Activated T-helper 2 cell treated with anti-CD3 and anti-CD28 coated beads, Interferon-gamma antibody, Interleukin-2, Interleukin-4, amounts not matched to agents 10 μg/mL and 5 μg/mL and 100 μg/mL, durations not matched to agents 14 hours and 24 hours and 36 hours (primary cell): ENCODE data around the gene BCL3. TPM values are rescaled to one million over a fixed set of nuclear protein-coding genes. Genes with fewer than 3 reads are reported as not detected.
"Not testable (repeated sequence)": the region's sequence is repeated elsewhere in the genome, so short reads cannot be mapped to it uniquely, and the experiment has no call there.

ENCODE experiments used
- DNase-seq: peaks from one replicate; pipeline ENCODE4 v3.0.0; 2021; ENCODE audit warnings: low spot score
- H3K27ac Mint-ChIP-seq: one replicate; pipeline ENCODE4 v1.8.0; 2021; ENCODE audit warnings: mixed read lengths
- H3K27me3 Mint-ChIP-seq: one replicate; pipeline ENCODE4 v1.8.0; 2021; ENCODE audit warnings: low read depth, mixed read lengths
- H3K36me3 Mint-ChIP-seq: one replicate; pipeline ENCODE4 v1.8.0; 2021; ENCODE audit warnings: low read depth, mixed read lengths
- H3K4me1 Mint-ChIP-seq: one replicate; pipeline ENCODE4 v1.8.0; 2021; ENCODE audit warnings: low read depth, mixed read lengths
- H3K4me3 Mint-ChIP-seq: one replicate; pipeline ENCODE4 v1.8.0; 2021; ENCODE audit warnings: low read depth, mild to moderate bottlenecking, moderate library complexity, mixed read lengths
- H3K9me3 Mint-ChIP-seq: one replicate; pipeline ENCODE4 v1.8.0; 2021; ENCODE audit warnings: mixed read lengths
- intact Hi-C: fragments of 100-400 bp; cut with micrococcal nuclease; formaldehyde crosslinking; loops from one replicate; pipeline ENCODE4 v1.15.1; 2023
- total RNA-seq: library from RNA; stranded (reverse); gene quantifications from 2 replicates; pipeline ENCODE4 v1.2.3, GENCODE V29; 2022

Gene BCL3
- total RNA-seq, 1 donor from 2014 or later = 85.2 TPM

DNA sequence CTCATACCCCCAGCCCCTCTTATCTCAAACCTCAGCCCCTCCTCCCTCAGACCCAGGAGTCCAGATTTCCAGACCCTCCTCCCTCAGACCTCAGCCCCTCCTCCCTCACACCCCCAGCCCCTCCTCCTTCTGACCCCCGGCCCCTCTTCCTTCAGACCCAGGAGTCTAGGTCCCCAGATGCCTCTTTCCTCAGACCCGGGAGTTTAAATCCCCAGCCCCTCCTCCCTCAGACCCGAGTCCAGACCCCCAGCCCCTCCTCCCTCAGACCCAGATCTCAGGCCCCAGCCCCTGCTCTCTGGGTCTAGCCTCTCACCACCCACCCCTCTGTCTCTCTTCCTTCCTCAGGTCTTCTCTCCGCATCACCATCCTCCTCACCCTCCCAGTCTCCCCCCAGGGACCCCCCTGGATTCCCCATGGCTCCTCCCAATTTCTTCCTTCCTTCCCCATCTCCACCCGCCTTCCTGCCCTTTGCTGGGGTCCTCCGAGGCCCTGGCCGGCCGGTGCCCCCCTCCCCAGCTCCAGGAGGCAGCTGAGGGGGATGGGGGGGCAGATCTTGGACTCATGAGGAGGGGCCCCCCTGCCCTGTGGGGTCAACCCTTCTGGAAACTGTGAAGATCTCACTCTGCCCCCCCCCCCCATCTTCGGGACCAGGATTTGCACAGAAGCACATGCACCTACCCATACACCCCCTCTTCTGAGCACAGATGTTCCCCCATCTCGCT is 10.7 kb downstream of the BCL3 start:
- Mint-ChIP-seq H3K27me3 (no peaks in the 10 kb centered on the region), H3K4me1 (peaks cover 26% of the 10 kb centered on the region), H3K9me3 (no peaks in the 10 kb centered on the region), H3K27ac (no peak overlapping the region), H3K36me3 (peaks cover 61% of the 10 kb centered on the region), H3K4me3 (no peak overlapping the region)
- intact Hi-C loops = no loop called here
- no peak for DNase-seq

DNA sequence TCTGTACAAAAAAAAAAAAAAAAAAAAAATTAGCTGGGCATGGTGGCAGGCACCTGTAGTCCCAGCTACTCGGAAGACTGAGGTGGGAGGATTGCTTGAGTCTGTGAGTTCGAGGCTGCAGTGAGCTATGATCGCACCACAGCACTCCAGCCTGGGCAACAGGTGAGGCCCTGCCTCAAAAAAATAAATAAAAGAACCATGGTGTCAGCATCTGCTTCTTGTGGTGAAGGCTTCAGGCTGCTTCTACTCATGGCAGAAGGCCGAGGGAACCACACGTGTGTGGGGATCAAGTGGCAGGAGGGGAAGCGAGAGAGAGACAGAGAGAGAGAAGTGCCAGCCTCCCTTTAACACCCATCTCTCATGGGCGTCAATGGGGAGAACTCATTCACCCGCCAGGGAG is 13.5 kb downstream of the BCL3 start:
- H3K36me3 Mint-ChIP-seq = peaks cover 40% of the 10 kb centered on the region
- H3K9me3 Mint-ChIP-seq = no peaks in the 10 kb centered on the region
- no peaks in the 10 kb centered on the region for H3K27me3 Mint-ChIP-seq
- no peak overlapping the region for H3K4me3 Mint-ChIP-seq
- intact Hi-C loops = no loop called here
- DNase-seq = no peak
- no peak overlapping the region for H3K27ac Mint-ChIP-seq
- H3K4me1 Mint-ChIP-seq = peaks cover 16% of the 10 kb centered on the region

DNA sequence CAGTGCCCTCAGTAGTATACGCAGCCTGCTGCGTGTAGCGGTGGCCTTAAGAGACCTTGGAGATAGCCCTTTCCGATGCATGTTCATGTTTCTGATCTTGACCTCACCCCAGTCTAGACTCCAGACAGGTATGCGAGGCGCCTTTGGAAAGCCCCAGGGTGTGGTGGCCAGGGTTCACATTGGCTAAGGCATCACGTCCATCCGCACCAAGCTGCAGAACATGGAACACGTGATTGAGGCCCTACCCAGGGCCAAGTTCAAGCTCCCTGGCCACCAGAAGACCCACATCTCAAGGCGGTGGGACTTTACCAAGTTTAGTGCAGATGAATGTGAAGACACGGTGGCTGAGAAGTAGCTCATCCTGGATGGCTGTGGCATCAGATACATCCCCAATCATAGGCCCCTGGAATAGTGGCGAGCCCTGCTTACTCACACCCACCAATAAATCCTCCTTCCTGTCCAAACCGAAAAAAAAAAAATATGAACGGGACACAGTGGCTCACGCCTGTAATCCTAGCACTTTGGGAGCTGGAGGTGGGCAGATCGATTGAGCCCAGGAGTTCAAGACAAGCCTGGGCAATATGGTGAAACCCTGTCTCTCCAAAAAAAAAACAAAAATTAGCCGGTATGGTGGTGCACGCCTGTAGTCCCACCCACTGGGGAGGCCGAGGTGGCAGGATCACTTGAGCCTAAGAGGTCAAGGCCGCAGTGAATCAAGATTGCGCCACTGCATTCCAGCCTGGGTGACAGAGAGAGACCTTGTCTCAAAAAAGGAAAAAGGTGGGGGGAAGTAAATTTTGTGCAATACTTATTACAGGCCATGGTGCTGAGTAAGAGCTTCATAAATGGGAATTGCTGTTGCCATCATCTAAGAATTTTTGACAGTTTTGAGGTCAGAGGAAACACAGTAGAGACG is 16.8 kb downstream of the BCL3 start:
- no peaks in the 10 kb centered on the region for H3K27me3 Mint-ChIP-seq
- no peak overlapping the region for H3K4me3 Mint-ChIP-seq
- H3K9me3 Mint-ChIP-seq = no peaks in the 10 kb centered on the region
- no peak for DNase-seq
- intact Hi-C loops = no loop called here
- H3K27ac Mint-ChIP-seq = no peak overlapping the region
- H3K4me1 Mint-ChIP-seq = peaks cover 22% of the 10 kb centered on the region
- peaks cover 16% of the 10 kb centered on the region for H3K36me3 Mint-ChIP-seq

DNA sequence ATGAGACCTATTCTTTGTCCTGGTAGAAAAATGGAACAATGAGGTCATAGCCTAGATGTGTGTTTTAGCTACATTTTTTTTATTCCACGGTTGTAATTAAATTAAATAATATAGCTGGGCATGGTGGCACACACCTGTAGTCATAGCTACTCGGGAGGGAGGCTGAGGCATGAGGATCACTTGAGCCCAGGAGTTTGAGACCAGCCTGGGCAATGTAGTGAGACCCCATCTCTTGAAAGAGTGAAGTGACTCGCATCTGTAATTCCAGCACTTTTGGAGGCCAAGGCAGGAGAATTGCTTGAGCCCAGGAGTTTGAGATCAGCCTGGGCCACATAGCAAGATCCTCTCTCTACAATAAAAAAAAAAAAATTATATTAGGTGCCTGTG is 17.4 kb downstream of the BCL3 start:
- no peak for DNase-seq
- intact Hi-C loops = no loop called here
- Mint-ChIP-seq H3K9me3 (no peaks in the 10 kb centered on the region), H3K27me3 (no peaks in the 10 kb centered on the region), H3K4me3 (no peak overlapping the region), H3K36me3 (peaks cover 10% of the 10 kb centered on the region), H3K4me1 (peaks cover 28% of the 10 kb centered on the region), H3K27ac (no peak overlapping the region)

DNA sequence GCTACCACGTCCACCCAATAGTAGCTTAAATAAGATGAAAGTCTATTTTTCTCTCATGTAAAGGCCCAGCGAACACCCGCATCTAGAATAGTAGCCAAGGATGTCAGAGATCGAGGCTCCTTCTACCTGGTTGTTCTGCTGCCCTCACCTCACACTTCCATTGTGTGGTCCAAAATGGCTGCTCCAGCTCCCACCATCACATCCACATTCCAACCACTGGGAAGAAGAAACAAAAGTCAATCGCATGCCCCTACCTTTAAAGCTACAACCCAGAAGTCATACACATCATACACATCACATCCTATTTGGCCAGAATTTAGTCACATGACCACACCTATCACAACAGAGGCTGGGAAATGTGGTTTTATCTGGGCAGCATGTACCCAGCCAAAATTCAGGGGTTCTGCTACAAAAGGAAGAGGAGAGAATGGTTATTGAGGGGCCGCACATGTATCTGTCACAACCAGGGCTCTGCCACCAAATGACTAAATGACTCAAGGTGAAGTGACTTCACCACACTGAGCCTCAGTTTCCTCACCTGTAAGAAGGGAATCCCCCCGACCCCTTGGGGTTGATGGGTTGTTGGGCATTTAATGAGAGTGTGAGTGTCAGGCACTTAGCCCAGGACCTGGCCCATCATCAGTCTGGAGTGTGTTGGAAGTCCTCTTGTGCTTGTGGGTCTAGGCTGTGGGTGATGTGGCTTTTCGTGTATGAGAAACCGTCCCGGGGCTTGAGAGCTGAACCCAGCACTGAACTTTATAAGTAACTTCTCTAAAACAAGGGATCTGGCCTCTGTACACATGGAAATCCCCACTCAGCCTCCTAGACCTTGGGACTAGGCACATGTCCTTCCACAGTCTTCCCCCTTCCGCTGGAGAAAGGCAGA is 19.0 kb downstream of the BCL3 start:
- intact Hi-C loops = no loop called here
- Mint-ChIP-seq H3K9me3 (no peaks in the 10 kb centered on the region), H3K27me3 (no peaks in the 10 kb centered on the region), H3K4me1 (peaks cover 29% of the 10 kb centered on the region), H3K36me3 (peaks cover 3% of the 10 kb centered on the region), H3K27ac (no peak overlapping the region), H3K4me3 (no peak overlapping the region)
- no peak for DNase-seq

DNA sequence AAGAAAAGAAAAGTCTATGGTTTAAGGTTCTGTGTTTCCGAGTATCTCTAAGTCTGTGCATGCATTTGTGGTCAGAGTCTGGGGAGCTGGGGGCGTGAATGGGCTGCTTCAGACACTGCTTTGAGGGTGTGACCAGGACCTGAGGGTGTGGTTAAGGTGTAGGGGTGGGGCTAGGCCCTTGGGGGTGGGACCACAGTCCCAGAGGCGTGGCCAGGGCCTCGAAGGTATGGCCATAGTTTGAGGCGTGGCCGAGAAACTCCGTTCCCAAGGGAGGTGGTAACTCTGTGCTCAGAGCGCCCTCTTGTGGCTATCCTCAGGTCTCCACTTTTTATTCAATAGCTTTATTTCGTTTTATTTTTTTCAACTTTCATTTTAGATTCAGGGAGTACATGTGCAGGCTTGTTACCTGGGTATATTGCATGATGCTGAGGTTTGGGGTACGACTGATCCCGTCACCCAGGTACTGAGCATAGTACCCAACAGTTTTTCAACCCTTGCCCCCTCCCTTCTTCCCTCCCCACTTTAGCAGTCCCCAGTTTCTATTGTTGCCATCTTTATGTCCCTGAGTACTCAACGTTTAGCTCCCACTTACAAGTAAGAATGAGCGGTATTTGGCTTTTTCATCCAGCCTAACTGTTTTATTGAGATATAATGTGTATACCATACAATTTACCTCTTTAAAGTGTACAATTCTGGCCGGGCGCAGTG is 22.2 kb downstream of the BCL3 start:
- Mint-ChIP-seq H3K4me3 (peak overlapping the region; percentile 0), H3K4me1 (peaks cover 27% of the 10 kb centered on the region), H3K27ac (peak overlapping the region; percentile 5), H3K36me3 (no peaks in the 10 kb centered on the region), H3K27me3 (no peaks in the 10 kb centered on the region), H3K9me3 (no peaks in the 10 kb centered on the region)
- intact Hi-C loops = loop anchor here (1.0 kb wide), 5 partner anchors 17 to 116 kb away; no protein-coding TSS in a partner anchor
- peak; percentile 95 for DNase-seq

DNA sequence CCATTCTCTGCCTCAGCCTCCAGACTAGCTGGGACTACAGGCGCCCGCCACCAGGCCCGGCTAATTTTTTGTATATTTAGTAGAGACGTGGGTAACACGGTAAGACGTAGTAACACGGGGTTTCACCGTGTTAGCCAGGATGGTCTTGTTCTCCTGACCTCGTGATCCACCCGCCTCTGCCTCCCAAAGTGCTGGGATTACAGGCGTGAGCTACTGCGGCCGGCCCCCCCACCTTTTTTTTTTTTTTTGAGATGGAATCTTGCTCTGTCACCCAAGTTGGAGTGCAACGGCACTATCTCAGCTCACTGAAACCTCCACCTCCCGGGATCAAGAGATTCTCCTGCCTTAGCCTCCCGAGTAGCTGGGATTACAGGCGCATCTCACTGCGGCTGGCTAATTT is 23.6 kb downstream of the BCL3 start:
- H3K9me3 Mint-ChIP-seq, DNase-seq, H3K36me3 Mint-ChIP-seq, H3K4me3 Mint-ChIP-seq, H3K27ac Mint-ChIP-seq, intact Hi-C loops, H3K27me3 Mint-ChIP-seq: not testable (repeated sequence)
- H3K4me1 Mint-ChIP-seq = peaks cover 27% of the 10 kb centered on the region

DNA sequence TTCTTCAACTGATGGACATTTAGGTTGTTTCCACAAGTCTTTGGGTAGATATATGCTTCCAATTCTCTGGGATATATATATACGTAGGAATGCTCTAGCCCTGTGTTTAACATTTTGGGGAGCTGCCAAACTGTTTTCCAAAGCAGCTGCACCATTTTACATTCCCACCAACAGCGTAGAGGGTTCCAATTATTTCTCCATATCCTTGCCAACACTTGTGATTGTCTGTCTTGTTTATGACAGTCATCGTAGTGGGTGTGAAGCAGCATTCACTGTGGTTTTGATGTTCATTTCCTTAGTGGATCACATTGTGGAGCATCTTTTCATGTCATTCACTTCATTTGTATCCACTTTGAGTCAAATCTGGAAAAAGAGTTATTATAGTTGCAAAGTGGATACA is 24.5 kb downstream of the BCL3 start:
- Mint-ChIP-seq H3K27ac (no peak overlapping the region), H3K4me3 (no peak overlapping the region), H3K9me3 (no peaks in the 10 kb centered on the region), H3K4me1 (peaks cover 19% of the 10 kb centered on the region), H3K27me3 (no peaks in the 10 kb centered on the region), H3K36me3 (no peaks in the 10 kb centered on the region)
- DNase-seq = no peak
- intact Hi-C loops = no loop called here

DNA sequence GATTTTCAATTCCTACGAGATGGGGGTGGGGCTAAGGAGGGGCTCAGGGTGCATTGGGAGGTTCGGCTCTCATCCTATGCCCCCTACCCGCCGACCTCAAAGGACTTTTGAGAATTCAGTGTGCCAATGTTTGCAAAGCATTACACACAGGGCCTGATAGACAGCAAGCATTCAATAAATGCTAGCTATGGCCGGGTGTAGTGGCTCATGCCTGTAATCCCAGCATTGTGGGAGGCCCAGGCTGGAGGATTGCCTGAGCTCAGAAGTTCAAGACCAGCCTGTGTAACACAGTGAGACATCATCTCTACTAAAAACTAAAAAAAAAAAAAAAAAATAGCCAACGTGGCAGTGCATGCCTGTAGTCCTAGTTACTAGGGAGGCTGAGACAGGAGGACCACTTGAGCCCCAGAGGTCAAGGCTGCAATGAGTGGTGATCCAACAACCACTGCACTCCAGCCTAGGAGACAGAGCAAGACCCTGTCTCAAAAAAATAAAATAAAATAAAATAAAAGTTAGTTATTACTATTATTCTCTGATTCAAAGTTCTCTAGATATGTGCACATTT is 27.2 kb downstream of the BCL3 start:
- H3K36me3 Mint-ChIP-seq = no peaks in the 10 kb centered on the region

DNA sequence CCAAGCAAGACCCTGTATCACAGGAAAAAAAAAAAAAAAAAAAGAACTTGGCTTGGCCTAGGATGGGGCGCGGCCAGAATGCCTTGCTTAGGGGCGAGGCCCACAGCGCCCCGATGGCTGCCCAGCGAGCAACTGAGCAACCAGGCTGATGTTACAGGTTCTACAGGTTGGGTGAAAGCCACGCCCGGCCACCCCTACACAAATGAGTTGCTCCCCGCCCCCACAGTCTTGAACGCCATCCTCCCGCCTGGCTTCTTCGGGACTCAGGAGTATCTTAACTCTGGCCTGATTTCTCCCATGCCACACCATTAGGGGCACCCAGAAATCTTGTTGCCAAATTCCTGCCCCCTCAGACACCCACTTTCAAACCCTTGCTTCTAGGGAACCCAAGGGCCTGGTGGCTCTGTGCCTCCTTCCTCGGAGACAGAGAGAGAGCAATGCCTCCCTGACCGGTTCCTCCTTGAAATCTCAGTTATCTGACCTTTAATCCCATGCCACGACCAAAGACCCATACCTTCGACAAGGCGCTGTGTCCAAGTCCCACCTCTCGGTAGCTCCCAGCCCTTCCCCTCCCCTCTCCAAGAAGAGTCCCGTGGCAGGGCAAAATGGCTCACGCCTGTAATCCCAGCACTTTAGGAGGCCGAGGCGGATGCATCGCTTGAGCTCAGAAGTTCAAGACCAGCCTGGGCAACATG is 28.0 kb downstream of the BCL3 start:
- DNase-seq = no peak
- intact Hi-C loops = no loop called here
- H3K27me3 Mint-ChIP-seq = no peaks in the 10 kb centered on the region
- H3K36me3 Mint-ChIP-seq = no peaks in the 10 kb centered on the region
- H3K4me3 Mint-ChIP-seq = no peak overlapping the region
- H3K4me1 Mint-ChIP-seq = peaks cover 5% of the 10 kb centered on the region
- no peaks in the 10 kb centered on the region for H3K9me3 Mint-ChIP-seq
- H3K27ac Mint-ChIP-seq = no peak overlapping the region

More for the DNA sequence above, 27.2 kb downstream of the BCL3 start:
- intact Hi-C loops = no loop called here
- DNase-seq = no peak
- no peaks in the 10 kb centered on the region for H3K27me3 Mint-ChIP-seq
- H3K9me3 Mint-ChIP-seq = no peaks in the 10 kb centered on the region
- peaks cover 8% of the 10 kb centered on the region for H3K4me1 Mint-ChIP-seq
- H3K4me3 Mint-ChIP-seq = no peak overlapping the region
- no peak overlapping the region for H3K27ac Mint-ChIP-seq

DNA sequence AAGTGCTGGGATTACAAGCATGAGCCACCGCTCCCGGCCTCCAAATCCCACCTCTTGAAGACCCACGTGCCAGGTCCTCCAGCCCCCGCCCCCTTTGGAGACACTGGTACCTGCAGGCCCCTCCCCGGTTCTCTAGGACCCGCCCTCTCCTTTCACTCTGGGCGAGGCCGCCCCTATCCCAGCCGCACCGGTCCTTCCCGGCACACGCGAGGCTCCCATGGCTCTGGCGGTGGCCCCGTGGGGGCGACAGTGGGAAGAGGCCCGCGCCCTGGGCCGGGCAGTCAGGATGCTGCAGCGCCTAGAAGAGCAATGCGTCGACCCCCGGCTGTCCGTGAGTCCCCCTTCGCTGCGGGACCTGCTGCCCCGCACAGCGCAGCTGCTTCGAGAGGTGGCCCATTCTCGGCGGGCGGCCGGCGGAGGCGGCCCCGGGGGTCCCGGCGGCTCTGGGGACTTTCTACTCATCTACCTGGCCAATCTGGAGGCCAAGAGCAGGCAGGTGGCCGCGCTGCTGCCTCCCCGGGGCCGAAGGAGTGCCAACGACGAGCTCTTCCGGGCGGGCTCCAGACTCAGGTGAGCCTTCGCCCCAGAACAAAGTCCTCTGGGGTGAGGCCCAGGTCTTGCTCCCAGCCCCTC is 29.3 kb downstream of the BCL3 start, which contains the start of gene CBLC:
CBLC (plus strand) TSS at position 176 of the 633 bp plus-strand sequence; CDS start at position 218, 42 bp downstream.
- Mint-ChIP-seq H3K9me3 (no peaks in the 10 kb centered on the region), H3K27ac (no peak within 1 kb of the TSS), H3K4me3 (no peak within 1 kb of the TSS), H3K4me1 (peaks cover 3% of the 10 kb centered on the region), H3K36me3 (no peaks in the 10 kb centered on the region), H3K27me3 (no peaks in the 10 kb centered on the region)
- intact Hi-C loops = no loop called here
- no peak for DNase-seq
